Nephron progenitor cell (in vitro differentiated cells): ENCODE data around the gene FASN.

ENCODE experiments used
- DNase-seq: peaks from one replicate; pipeline ENCODE4 v3.0.0; 2021
- H3K27ac Mint-ChIP-seq: 2 replicates; pipeline ENCODE4 v1.8.0; 2021; ENCODE audit warnings: mild to moderate bottlenecking, moderate library complexity, mixed read lengths
- H3K27me3 Mint-ChIP-seq: 2 replicates; pipeline ENCODE4 v1.8.0; 2021; ENCODE audit warnings: mild to moderate bottlenecking, low read depth, mixed read lengths; ENCODE audit not compliant: poor library complexity
- H3K36me3 Mint-ChIP-seq: 2 replicates; pipeline ENCODE4 v1.8.0; 2021; ENCODE audit warnings: low read depth, mixed read lengths
- H3K4me1 Mint-ChIP-seq: 2 replicates; pipeline ENCODE4 v1.8.0; 2021; ENCODE audit warnings: mixed read lengths
- H3K4me3 Mint-ChIP-seq: 2 replicates; pipeline ENCODE4 v1.8.0; 2021; ENCODE audit warnings: mild to moderate bottlenecking, moderate library complexity, mixed read lengths
- H3K9me3 Mint-ChIP-seq: 2 replicates; pipeline ENCODE4 v1.8.0; 2021; ENCODE audit warnings: mild to moderate bottlenecking, moderate library complexity, mixed read lengths
- TF ChIP-seq, protein P1 (sequence below): fragments of 200-600 bp; sonication (generic); IDR thresholded peaks from 2 replicates; pipeline ENCODE4 v1.5.0; 2021; ENCODE audit warnings: antibody characterized with exemption

Gene FASN

DNA sequence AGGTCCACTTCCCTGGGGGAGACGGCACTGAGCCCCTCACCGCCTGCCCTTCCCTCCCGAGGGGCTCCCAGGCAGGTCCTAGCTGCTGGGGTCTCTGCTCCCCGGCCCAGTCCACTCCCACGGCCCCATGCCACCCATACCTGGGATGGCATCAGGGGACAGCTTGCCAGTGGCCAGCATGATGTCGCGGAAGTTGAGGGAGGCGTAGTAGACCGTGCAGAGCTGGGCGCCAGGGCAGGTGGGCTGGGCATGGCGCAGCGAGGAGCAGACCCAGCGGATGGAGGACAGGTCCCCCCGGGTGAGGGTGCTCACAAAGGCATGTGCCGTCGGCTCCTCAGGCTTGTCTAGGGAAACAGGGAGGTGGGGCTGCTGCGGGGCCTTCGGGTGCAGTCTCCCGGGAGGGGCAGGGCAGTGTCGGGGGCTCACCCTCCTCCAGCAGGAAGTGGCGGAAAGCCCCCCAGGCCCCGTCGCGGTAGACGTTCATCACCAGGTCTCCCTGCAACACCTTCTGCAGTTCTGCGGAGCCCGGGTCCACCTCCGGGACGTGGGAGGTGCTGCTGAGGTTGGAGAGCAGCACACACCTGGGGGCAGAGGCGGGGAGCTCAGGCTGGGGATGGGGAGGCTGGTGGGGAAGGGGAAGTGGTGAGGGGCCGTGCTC lies 13.5 kb downstream of the FASN start:
- DNase-seq = no peak
- no peaks in the 10 kb centered on the region for H3K9me3 Mint-ChIP-seq
- TF ChIP-seq, protein P1, sequence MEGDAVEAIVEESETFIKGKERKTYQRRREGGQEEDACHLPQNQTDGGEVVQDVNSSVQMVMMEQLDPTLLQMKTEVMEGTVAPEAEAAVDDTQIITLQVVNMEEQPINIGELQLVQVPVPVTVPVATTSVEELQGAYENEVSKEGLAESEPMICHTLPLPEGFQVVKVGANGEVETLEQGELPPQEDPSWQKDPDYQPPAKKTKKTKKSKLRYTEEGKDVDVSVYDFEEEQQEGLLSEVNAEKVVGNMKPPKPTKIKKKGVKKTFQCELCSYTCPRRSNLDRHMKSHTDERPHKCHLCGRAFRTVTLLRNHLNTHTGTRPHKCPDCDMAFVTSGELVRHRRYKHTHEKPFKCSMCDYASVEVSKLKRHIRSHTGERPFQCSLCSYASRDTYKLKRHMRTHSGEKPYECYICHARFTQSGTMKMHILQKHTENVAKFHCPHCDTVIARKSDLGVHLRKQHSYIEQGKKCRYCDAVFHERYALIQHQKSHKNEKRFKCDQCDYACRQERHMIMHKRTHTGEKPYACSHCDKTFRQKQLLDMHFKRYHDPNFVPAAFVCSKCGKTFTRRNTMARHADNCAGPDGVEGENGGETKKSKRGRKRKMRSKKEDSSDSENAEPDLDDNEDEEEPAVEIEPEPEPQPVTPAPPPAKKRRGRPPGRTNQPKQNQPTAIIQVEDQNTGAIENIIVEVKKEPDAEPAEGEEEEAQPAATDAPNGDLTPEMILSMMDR = no peak
- H3K4me3 Mint-ChIP-seq = no peak overlapping the region
- H3K4me1 Mint-ChIP-seq = no peaks in the 10 kb centered on the region
- H3K27ac Mint-ChIP-seq = no peak overlapping the region
- H3K27me3 Mint-ChIP-seq = no peaks in the 10 kb centered on the region
- no peaks in the 10 kb centered on the region for H3K36me3 Mint-ChIP-seq

DNA sequence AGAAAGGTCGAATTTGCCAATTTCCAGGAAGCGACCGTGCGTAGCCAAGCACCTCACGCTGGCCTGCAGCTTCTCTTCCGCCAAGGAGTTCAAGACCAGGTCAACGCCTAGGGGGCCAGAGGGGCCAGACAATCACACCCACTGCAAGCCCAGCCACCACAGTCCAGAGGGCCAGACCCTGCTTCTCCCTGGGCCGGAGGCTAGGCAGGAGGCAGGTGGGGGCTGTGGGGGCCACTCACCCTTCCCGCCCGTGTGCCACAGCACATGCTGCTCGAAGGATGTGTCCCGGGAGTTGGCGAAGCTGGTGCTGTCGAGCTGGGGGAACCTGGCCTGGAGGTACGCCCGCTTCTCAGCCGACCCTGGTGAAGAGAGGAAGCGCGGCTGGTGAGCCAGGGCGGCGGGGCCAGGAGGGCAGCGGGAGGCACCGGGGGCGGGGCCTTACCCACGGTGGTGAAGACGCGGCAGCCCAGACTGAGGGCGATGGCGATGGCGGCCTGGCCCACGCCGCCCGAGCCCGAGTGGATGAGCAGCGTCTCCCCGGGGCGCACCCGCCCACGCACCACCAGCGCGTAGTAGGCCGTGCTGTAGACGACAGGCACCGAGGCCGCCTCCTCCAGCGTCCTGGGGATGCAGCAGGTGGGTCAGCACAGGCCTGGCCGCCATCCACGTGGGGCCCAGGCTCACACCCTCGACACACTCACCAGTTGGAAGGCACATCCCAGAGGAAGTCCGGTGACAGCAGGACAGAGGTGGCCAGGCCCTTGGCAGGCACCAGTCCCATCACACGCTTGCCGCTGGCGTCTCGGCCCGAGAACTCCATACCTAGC lies 14.3 kb downstream of the FASN start:
- H3K36me3 Mint-ChIP-seq = no peaks in the 10 kb centered on the region
- no peak overlapping the region for H3K27ac Mint-ChIP-seq
- H3K27me3 Mint-ChIP-seq = no peaks in the 10 kb centered on the region

DNA sequence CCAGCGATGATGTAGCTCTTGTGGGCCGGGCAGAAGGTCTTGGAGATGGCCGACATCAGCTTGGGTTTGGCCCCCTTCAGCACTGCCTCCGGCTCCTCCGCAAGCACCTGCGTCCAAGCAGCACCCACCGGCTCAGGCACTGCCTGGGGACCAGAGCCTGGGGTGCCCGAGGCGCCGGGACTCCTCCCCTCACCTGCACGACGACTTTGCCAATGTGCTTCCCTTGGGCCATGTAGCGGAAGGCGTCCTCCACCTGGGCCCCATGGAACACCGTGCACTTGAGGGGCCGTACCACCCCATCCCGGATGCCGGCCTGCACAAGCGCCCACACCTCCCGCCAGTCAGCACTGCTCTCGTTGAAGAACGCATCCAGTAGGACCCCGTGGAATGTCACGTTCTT lies 15.0 kb downstream of the FASN start:
- no peak overlapping the region for H3K27ac Mint-ChIP-seq
- H3K36me3 Mint-ChIP-seq = peaks cover 4% of the 10 kb centered on the region
- TF ChIP-seq, protein P1 = no peak
- H3K4me3 Mint-ChIP-seq = no peak overlapping the region
- no peaks in the 10 kb centered on the region for H3K9me3 Mint-ChIP-seq
- DNase-seq = no peak
- H3K4me1 Mint-ChIP-seq = peaks cover 4% of the 10 kb centered on the region
- H3K27me3 Mint-ChIP-seq = peaks cover 2% of the 10 kb centered on the region

More for the DNA sequence above, 14.3 kb downstream of the FASN start:
- no peak for DNase-seq
- TF ChIP-seq, protein P1 = no peak
- no peak overlapping the region for H3K4me3 Mint-ChIP-seq
- no peaks in the 10 kb centered on the region for H3K9me3 Mint-ChIP-seq
- no peaks in the 10 kb centered on the region for H3K4me1 Mint-ChIP-seq

DNA sequence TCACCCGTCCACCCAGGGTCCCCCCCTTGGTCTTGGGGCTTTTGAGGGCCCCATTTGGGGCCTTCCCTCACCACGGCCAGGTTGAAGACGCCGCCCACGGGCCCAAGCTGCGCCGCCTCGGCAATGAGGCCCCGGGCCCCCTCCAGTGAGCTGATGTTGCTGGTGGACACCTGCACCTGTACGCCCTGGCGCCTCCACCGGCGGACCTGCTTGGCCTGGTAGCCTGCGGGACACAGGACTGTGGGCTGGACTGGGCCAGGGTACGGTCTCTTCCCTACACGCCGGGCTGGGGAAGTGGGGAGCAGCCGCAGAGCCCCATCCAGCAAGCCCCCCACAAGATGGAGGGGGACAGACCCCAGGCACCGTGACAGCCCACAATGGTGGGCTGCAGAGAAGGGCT lies 15.6 kb downstream of the FASN start:
- H3K4me1 Mint-ChIP-seq = peaks cover 6% of the 10 kb centered on the region
- no peak for DNase-seq
- H3K9me3 Mint-ChIP-seq = no peaks in the 10 kb centered on the region
- H3K4me3 Mint-ChIP-seq = no peak overlapping the region
- H3K27me3 Mint-ChIP-seq = peaks cover 3% of the 10 kb centered on the region
- H3K36me3 Mint-ChIP-seq = peaks cover 5% of the 10 kb centered on the region
- TF ChIP-seq, protein P1 = no peak
- H3K27ac Mint-ChIP-seq = no peak overlapping the region

DNA sequence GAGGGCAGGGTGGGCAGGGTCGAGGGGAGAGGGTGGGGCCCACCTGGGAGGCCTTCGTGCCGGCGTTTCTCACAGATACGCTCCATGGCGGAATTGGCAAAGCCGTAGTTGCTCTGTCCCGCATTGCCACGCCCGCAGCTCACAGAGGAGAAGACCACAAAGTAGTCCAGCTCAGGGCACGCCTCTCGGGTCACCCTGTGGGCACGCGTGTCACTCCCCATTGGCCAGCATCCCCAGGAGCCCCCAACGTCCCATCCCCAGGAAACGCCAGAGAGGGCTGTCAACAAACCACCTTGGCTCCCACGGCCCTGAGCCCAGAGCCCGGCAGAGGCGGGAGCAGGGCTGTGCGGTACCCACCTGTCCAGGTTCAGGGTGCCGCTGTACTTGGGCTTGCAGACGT lies 16.1 kb downstream of the FASN start:
- H3K4me1 Mint-ChIP-seq = peaks cover 7% of the 10 kb centered on the region
- H3K4me3 Mint-ChIP-seq = no peak overlapping the region
- H3K36me3 Mint-ChIP-seq = peaks cover 5% of the 10 kb centered on the region
- peaks cover 3% of the 10 kb centered on the region for H3K27me3 Mint-ChIP-seq
- no peaks in the 10 kb centered on the region for H3K9me3 Mint-ChIP-seq
- H3K27ac Mint-ChIP-seq = no peak overlapping the region
- no peak for DNase-seq
- TF ChIP-seq, protein P1 = no peak
